ENCODE measurements around the gene C2CD4A. TPM values are rescaled to one million over a fixed set of nuclear protein-coding genes. Genes with fewer than 3 reads are reported as not detected.
A peak's percentile ranks its signal among the peaks of the same experiment; 100 is the strongest.

C2CD4A gene
- total RNA-seq, 1 experiment from 2014 or later = not detected

- no peaks in the 10 kb centered on the region for H3K27me3 ChIP-seq (replicated peaks)
- H3K27ac ChIP-seq = peak overlapping the region; percentile 91
- no peak for DNase-seq (ENCODE audit: low read depth in 1 of 2, low spot score in 2 of 2)
- peak overlapping the region; percentile 25 for H3K4me3 ChIP-seq
- H3K4me1 ChIP-seq (replicated peaks) = peaks cover 19% of the 10 kb centered on the region
- H3K36me3 ChIP-seq = no peaks in the 10 kb centered on the region
- no peaks in the 10 kb centered on the region for H3K9me3 ChIP-seq (replicated peaks)
Measured at GRCh38 chr15:62118520-62119226, 51.9 kb downstream of the C2CD4A start.

GRCh38 chr15:62119227-62119864 is 52.6 kb downstream of the C2CD4A start:
- H3K4me3 ChIP-seq = peak overlapping the region; percentile 25

GRCh38 chr15:62119874-62120273 is 53.1 kb downstream of the C2CD4A start:
- no peaks in the 10 kb centered on the region; the same call in 1 of the 2 replicates for H3K27me3 ChIP-seq (replicated peaks)
- H3K4me3 ChIP-seq = no peak overlapping the region
- no peaks in the 10 kb centered on the region for H3K36me3 ChIP-seq
- no peak for DNase-seq (ENCODE audit: low read depth in 1 of 2, low spot score in 2 of 2)
- no peaks in the 10 kb centered on the region for H3K9me3 ChIP-seq (replicated peaks)
- H3K27ac ChIP-seq = peak overlapping the region; percentile 91
- H3K4me1 ChIP-seq (replicated peaks) = peaks cover 30% of the 10 kb centered on the region

More at GRCh38 chr15:62119227-62119864, 52.6 kb downstream of the C2CD4A start:
- peak; percentile 66 to 87 for DNase-seq (ENCODE audit: low read depth in 1 of 2, low spot score in 2 of 2)
- no peaks in the 10 kb centered on the region for H3K36me3 ChIP-seq
- H3K9me3 ChIP-seq (replicated peaks) = no peaks in the 10 kb centered on the region
- H3K4me1 ChIP-seq (replicated peaks) = peaks cover 24% of the 10 kb centered on the region
- H3K27ac ChIP-seq = peak overlapping the region; percentile 91
- H3K27me3 ChIP-seq (replicated peaks) = no peaks in the 10 kb centered on the region; the same call in 1 of the 2 replicates

Other genes starting within 250 kb of the C2CD4A start
- gene VPS13C, start 6.5 kb upstream of the C2CD4A start, total RNA-seq (2014; rRNA removed; shearing (Covaris generic)) = 16.2 and 25.1 TPM in 2 replicates
- gene C2CD4B, start 98.3 kb downstream of the C2CD4A start, total RNA-seq (2014; rRNA removed; shearing (Covaris generic)) = not detected in 2 replicates

Measured in SJSA1 (cell line).